Effector CD4-positive, alpha-beta T cell (primary cell): ENCODE data around the gene PLEKHA7.
"Not testable (repeated sequence)": the region's sequence is repeated elsewhere in the genome, so short reads cannot be mapped to it uniquely, and the experiment has no call there.

ENCODE experiments used
- DNase-seq: peaks from one replicate; pipeline ENCODE4 v3.0.0-alpha.2; 2020

PLEKHA7 gene

GRCh38 chr11:16876053-16876752 is 138.0 kb downstream of the PLEKHA7 start:
- DNase-seq: no peak

DNA sequence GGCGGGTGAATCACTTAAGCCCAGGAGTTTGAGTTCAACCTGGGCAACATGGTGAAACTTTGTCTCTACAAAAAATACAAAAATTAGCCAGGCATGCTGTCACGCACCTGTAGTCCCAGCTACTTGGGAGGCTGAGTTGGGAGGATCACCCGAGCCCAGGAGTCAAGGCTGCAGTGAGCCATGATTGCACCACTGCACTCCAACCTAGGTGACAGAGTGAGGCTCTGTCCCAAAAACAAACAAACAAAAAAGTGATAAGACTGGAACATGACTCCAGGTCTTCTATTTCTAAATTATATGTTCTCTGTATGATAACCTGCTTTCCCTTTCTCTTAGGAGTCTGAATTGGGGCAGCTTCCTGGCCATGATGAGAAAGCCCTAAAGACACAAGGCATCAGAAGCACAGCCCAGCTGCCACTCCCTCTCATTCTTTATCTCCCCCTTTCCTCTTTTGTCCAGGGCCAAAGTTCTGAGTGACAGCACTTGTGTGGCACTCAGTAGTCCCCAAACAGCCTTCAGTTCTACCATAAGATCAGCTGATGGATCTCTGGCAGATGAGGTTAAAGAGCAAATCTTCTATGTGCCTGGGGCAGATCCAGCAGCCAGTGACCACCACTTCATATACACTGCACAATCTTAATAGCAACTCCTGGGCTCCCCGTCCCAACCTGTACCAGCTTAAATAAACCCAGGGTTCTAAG is 139.8 kb downstream of the PLEKHA7 start:
- DNase-seq: no peak

DNA sequence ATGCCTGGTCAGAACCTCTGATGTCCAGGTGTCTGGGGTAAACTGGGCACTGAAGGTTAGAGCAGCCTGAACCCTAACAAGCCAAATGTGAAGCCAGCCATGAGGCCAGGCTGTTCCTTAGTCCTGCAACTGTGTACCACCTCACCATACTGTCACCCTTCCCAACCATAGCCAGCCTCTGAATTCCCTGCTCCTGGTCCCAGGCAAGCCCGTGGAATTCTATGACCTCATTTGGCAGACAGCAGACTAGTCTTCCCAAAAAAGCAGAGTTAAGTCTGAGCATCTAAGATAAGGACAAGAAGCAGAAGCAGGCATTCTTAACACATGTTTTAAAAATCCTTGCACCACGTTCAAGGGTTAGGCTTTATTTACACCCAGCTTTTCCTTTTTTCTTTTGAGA is 140.9 kb downstream of the PLEKHA7 start:
- no peak for DNase-seq

DNA sequence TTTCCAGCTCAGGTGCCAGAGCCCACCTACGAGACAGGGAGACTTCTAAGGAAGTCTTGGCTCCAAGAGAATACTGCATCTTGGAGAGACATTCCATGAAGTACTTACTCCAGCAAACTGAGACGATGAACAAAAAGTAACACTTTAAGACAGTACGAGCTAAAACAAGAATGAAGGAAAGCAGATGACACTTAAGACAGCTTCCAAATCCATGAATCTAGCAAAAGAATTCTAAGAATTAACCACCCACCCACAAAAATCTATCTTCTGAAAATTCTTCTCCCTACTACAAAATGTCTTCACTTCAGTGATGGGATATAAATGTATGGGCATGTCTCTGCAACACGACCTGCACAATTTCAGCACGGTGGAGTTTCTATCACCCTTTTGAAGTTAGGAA is 142.8 kb downstream of the PLEKHA7 start:
- no peak for DNase-seq

DNA sequence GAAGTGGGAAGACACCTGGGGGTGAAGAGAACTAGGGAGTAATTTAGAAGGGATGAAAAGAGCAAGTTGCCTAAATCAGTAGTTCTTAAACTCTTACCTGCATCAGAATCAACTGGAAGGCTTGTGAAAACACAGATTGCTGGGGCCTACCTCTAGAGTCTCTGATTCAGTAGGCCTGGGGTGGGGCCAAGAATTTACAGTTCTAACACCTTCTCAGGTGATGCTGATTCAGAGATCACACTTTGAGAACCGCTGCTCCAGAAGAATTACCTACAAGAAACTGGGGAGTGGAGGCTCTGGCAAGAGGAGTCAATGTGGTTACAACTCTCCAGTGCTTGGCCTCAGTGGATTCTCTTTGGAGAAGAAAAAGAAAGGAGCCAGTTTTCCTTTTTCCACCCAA is 147.1 kb downstream of the PLEKHA7 start:
- DNase-seq: no peak

- not testable (repeated sequence) for DNase-seq
These were observed 149.8 kb downstream of the PLEKHA7 start for GRCh38 chr11:16864428-16864827.

DNA sequence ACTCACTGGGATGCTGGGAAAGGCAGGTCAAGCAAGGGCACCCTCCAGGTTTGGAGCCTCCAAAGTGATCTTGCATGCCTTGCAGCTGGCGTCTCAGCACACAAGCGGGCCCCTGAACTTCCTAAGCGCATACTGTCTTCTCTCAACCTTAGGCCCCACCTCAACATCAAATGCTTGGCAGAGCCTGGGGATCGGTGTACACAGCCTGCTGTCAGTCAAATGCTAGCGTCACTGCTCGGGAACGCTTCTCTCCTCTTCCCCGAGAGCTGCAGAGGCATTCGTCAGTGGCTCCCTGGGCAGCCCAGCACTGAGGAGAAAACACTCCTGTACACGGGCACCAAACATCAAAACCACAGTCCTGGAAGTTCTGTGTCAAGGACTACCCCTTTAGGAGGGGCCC is 150.8 kb downstream of the PLEKHA7 start:
- no peak for DNase-seq

DNA sequence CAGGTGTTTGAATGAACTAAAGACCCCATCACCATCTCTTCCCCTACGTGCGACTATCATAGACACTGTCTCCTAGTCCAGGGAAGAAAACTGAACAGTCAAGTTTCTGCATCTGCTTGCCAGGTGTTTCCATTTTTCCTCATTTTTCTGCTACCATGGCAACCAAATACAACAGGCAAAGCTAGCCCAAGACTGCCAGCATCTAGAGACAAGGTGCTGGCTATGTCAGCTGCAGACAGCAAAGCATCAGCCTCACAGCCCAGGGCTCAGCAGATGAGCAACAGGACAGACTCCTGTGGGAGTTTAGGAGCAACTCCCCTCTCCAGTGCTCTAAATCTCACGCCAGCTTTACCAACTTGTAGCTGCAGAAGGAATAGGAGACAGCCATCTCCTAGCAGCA is 151.5 kb downstream of the PLEKHA7 start:
- no peak for DNase-seq

DNA sequence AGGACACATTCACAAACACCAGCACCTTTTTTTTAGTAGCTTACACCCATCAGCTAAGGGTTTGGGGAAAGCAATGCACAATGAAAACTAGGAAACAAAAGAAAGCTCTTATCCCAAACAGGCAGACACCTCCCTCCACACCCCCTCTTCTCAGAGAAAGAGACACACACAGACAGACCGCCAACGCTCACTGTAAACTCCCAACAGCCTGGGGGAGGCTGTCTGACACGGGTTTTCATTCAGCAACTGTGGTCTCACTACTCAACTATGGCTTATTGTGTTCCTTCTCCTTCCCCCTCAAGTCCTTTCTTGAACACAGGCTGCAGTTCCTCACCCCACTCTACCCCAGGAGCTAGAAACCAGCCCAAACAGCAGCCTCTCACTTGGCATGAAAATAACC is 152.4 kb downstream of the PLEKHA7 start:
- no peak for DNase-seq

DNA sequence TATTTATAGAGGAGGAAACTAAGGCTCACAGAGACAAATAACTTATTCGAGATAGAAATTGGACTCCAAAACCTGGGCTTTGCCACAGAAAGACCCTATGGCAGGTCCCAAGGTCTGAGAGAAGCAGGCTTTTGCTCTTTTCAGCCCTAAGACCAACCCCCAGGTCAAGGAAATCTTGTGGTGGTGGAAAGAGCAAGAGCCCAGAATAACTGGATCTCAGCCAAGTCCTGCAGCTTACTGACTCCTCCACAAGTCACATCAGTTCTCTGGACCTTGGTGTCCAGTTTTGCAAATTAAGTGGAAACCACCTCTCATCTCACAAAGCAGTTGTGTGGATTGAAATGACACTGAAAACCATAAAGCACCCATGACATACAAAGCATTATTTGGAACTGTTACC is 153.6 kb downstream of the PLEKHA7 start:
- DNase-seq: no peak

DNA sequence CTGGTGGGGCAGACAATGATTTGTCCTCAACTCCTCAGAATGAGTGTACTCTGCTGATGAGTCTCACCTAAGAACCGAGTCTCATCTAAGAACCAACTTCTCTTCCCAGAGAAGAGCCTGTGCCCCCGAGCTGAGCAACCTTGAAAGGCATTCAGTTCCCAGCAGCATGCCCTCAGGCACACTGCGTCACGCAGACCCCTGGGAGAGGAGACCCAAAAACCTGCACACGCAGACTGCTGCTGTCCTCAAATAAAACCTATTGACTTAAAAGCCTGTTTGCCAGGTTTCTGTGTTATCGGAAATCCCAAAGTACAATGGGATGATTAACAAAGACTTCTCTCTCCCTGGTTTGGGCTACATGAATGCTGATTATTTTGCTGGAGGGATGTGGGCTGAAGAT is 154.6 kb downstream of the PLEKHA7 start:
- no peak for DNase-seq

DNA sequence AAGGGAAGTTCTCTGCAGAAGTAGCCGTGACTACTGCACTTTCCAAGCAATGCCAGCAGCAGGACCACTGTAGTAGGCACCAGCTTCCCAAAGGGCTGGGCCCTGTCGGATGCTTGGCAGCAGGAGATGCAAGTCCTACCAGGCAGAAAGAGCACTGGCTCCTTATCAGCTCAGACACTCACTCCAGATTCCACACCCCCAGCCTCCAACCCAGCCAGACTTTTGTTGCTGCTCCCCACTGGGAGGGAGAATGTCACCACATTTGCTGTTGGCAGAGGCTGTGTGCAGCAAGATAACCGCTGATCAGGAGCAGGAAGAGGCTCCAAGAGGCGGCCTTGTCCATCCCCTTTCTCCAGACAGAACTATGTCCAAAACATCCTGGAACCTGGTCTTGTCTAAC is 157.0 kb downstream of the PLEKHA7 start:
- no peak for DNase-seq

GRCh38 chr11:16856022-16856471 is 158.2 kb downstream of the PLEKHA7 start:
- DNase-seq: no peak

- DNase-seq: no peak
These were observed 159.2 kb downstream of the PLEKHA7 start for GRCh38 chr11:16854979-16855378.

GRCh38 chr11:16853859-16854258 is 160.4 kb downstream of the PLEKHA7 start:
- no peak for DNase-seq

DNA sequence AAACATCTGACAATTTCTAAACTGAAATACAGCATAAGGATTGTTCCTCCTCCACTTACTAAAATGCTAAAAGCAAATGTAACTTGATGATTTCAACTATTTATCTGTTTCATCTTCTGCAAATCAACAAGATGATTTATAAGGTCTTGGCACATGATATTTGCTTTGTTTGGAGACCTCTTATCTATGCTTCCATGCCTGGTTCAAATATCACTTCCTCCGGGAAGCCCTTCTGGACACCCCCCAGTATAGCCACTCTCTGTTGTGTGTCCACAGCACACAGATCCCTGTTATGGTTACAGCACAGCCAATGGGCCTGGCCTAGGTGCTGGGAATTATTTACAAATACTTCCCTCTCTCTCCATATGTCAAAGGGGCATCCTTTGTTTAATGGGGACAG is 160.9 kb downstream of the PLEKHA7 start:
- no peak for DNase-seq

DNA sequence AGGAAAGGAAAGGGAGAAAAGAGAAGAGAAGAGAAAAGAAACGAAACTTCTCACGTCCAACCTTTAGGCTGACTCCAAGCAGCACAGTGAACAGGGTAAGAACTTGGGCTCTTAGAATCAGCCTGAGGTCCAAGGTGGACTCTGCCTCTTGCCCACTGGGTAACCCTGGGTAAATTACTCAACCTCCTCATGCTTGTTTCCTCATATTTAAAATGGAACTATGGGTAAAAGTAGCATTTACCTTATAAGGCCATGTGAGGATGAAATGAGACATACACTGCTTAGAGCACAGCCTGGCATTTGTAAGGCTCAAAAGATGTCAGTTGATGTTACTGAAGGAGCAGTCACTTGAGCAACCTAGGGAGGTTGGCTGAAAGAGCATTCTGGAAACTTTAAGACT is 167.9 kb downstream of the PLEKHA7 start:
- no peak for DNase-seq

GRCh38 chr11:16844268-16844771 is 169.9 kb downstream of the PLEKHA7 start:
- no peak for DNase-seq

DNA sequence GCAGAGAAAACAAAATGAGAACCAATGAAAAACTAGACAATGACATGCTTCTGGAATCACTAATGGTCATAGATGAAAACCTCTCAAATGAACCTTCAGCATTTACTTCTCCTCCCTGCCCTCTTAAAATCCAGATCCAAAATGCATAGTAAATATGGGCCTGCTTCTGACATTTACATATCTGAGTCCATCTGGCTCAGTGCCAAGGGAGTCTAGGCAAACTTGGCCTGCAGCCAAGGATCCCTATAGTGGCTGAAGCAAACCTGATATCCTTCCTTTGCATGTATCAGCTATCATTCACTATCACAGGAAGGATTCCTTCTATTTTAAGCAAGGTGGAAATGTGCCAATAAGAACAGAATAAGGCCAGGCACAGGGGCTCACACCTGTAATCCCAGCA is 170.9 kb downstream of the PLEKHA7 start:
- DNase-seq: no peak

- no peak for DNase-seq
These were observed 172.2 kb downstream of the PLEKHA7 start for GRCh38 chr11:16841984-16842383.

- DNase-seq: no peak
These were observed 172.7 kb downstream of the PLEKHA7 start for GRCh38 chr11:16841481-16841880.

- no peak for DNase-seq
These were observed 173.3 kb downstream of the PLEKHA7 start for GRCh38 chr11:16840951-16841350.

- DNase-seq: no peak
These were observed 174.4 kb downstream of the PLEKHA7 start for GRCh38 chr11:16839821-16840220.

GRCh38 chr11:16834384-16834783 is 179.8 kb downstream of the PLEKHA7 start:
- DNase-seq: no peak
